Measurements from ENCODE around the gene NEUROD1. TPM values are rescaled to one million over a fixed set of nuclear protein-coding genes. Genes with fewer than 3 reads are reported as not detected.

NEUROD1 gene
- total RNA-seq, 1 experiment from 2014 or later: not detected

- DNase-seq (ENCODE audit: low read depth): no peak
These were observed 37.2 kb downstream of the NEUROD1 start for GRCh38 chr2:181643151-181643550.

- DNase-seq (ENCODE audit: low read depth): peak; percentile 71
These were observed 38.2 kb downstream of the NEUROD1 start for GRCh38 chr2:181642086-181642485.

- no peak for DNase-seq (ENCODE audit: low read depth)
These were observed 40.6 kb downstream of the NEUROD1 start for GRCh38 chr2:181639686-181640085.

DNA sequence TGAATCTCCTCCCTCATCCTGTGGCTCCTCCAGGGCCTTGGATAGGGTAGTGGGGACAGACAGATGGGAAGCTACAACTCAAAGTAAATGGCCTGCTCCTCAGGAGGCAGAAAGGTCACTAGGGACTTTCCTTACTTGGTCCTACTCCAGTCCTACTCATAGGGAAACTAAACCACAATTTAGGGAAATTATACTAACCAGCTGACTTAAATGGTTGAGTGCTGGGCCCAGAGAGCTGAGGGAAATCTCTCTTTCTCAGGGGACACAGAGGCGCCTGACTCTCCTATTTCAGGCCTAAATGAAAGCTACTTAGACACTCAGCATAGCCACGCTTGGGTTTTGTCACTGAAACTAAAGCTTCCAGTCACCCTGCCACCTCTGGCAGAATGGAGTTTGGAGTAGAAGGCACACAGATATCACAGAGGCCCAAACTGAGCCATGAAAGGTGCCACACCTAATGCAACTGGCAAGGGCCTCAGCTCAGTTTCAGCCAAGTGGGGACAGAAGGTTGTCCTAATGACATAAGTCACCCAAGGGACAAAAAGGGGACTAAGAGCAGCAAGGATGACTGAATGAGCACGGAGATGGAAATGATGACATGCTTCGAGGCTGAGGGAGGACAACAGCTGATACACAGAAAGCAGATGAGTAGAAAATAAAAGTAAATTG is 47.5 kb downstream of the NEUROD1 start:
- no peak for DNase-seq (ENCODE audit: low read depth)

DNA sequence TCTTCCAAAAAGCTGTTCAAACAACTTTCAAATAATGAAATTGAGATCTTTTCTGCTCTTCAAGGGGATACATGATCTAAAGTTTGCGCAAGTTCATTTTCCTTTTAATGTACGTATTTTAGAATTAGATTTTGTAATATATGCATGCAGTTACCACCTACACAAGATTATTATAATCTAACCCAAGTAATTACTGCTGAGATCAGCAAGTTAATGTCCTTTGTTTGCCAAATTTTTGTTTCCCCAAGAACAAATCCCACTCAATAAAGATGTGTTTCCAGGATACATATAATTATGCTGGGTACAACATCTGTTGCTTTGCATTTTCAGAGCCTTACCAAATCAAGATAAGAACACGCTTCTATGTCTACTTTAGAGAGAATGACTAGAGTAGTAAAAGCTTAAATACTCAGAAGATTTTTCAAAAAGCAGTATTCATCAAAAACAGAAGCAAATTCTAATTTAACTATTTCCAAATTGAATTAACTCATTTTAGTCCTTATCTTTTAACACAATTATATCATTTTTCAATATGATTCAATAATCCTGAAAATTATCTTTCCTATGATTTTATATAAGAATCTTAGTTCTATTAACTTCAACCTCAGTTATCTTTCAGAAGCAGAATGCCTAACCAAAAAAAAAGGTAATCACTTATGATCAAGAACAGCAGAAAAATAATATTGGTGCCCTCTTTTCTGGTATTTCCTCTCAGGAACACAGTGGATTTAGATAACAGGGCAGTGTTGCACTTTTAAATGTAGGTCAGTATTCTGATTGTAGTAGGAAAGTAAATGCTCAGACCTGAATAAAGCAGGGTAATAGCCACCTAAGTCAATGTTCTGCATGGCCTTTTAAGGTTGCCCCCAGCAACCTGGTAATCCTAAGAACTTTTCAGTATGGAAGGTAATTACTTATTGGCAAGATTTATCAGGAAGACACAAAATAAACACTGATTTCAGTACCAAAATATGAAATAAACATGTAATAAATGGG is 51.4 kb downstream of the NEUROD1 start:
- DNase-seq (ENCODE audit: low read depth): no peak

- DNase-seq (ENCODE audit: low read depth): peak; percentile 34
These were observed 52.8 kb downstream of the NEUROD1 start for GRCh38 chr2:181627545-181627944.

DNA sequence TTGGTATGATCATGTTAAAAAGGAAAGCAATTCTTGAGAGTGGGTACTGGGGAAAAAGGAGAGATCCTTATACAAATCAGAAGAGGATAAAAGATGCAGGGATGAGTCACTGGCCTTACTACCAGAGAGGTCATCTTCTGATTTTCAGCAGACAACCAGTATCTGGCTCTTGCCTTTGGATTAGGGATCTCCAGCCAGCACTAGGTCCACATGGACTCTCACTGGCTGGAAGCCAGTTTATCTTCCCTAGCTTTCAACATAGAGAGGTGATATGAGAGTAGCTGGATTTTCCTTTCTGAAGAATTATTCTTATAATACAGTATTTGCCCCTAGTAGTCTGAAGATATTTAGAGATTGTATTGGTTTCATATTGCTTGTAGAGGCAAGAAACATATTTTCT is 53.6 kb downstream of the NEUROD1 start:
- DNase-seq (ENCODE audit: low read depth): peak; percentile 4

Other genes starting within 250 kb of the NEUROD1 start
- 18.9 and 19.2 TPM in 2 replicates for gene ITGA4, start 223.1 kb downstream of the NEUROD1 start, total RNA-seq (2014; rRNA removed)
- 0.17 TPM in 1 of 2 replicates, not detected in the other for gene CERKL, start 23.4 kb downstream of the NEUROD1 start, total RNA-seq (2014; rRNA removed)
- gene ITPRID2, start 211.2 kb upstream of the NEUROD1 start, total RNA-seq (2014; rRNA removed): 83.0 and 99.6 TPM in 2 replicates